ENCODE measurements around the gene RBM34.

GRCh38 chr1:235149824-235150223 lies 11.2 kb downstream of the RBM34 start:
- no peak for TF ChIP-seq CTCF (IDR thresholded peaks at IDR 0.05)
- TF ChIP-seq POLR2A (IDR thresholded peaks at IDR 0.05), result no peak
